GM18511 (cell line): Measurements from ENCODE around the gene WWP2.
A peak's percentile ranks its signal among the peaks of the same experiment; 100 is the strongest.
"Not testable (repeated sequence)": the region's sequence is repeated elsewhere in the genome, so short reads cannot be mapped to it uniquely, and the experiment has no call there.

Experiments used
- ATAC-seq: cut with Tn5 transposase; IDR thresholded peaks from one replicate; pipeline ENCODE4 v1.9.1; 2021; ENCODE audit warnings: mild to moderate bottlenecking, moderate library complexity; ENCODE audit not compliant: unreplicated experiment

The WWP2 gene

DNA sequence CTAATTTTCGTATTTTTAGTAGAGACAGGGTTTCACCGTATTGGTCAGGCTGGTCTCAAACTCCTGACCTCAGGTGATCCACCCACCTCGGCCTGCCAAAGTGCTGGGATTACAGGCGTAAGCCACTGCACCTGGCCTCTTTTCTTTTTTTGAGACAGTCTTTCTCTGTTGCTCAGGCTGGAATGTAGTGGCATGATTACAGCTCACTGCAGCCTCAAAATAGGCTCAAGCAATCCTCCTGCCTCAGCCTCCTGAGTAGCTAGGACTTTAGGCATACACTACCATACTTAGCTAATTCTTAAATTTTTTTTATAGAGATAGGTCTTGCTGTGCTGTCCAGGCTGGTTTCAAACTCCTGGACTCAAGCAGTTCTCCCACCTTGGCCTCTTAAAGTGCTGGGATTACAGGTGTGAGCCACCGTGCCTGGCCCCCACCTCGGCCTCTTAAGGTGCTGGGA lies 29.3 kb downstream of the WWP2 start:
- ATAC-seq: not testable (repeated sequence)

DNA sequence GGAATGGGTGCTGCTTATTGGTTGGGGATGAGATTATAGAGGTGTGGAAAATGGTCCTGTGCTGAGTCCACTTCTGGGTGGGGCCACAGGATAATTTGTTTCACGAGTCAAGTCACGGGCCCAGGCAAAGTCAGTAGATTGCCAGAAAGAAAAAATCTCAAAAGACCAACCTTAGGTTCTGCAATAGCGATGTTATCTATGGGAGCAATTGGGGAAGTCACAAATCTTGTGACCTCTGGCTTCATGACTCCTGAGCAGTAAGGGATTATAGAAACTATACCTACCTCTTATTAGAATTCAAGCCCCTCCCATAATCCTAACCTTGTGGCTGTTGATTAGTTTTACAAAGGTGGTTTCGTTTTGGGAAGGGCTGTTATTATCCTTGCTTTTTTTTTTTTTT lies 31.4 kb downstream of the WWP2 start:
- no peak for ATAC-seq

- no peak for ATAC-seq
Observed at GRCh38 chr16:69794486-69794885, 32.4 kb downstream of the WWP2 start.

DNA sequence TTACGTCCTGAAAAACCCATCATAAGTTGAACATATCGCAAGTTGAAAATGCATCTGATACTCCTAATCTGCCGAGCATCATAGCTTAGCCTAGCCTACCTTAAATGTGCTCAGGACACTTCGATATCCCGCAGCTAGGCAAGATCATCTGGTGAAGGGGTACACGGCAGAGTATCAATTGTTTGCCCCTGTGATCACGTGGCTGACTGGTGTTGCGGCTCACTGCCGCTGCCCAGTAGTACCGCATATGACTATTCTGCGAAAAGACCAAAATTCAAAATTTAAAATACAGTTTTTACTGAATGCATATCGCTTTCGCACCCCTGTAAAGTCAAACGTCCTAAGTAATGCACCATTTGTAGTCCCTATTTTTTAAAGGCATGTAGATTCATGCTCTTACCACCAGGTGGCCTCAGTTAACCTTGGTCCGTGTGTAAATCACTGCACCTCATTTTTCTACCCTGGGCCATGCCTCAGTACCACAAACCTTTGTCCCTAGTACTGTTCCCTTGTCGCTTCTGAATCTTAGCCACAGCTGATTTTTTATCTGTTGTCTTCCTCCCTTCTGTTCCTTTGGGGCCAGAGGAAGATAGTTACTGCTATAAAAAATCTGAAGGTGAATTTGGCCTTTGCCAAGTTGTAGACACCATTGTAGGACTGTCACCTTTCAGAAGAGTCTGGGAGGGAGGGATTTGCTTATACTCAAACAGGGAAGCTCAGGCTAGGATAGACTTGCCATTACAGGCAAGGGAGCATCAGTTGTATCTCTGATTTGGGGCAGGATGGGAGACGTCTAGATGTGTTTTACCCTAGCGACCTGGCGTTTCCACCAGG lies 34.4 kb downstream of the WWP2 start:
- no peak for ATAC-seq

GRCh38 chr16:69798466-69798865 lies 36.3 kb downstream of the WWP2 start:
- no peak for ATAC-seq

DNA sequence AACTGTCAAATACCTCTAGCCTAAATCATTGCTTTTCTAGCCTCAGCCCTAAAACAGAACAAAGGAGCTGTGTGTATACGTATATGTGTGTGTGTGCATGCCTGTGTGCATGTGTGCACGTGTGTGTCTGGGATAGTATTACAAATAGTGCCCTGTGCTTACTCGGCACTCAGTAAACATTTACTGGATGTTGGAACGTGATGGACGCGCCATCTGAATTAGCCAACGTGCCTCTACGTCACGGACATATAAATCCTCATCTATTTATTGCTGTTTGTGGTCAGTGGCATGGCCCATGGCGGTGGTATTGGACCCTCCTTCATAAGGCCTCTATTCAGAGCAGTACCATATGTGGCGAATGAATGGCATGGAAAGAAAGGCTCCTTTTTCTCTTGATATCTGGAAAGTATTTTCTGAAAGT lies 37.5 kb downstream of the WWP2 start:
- no peak for ATAC-seq

- no peak for ATAC-seq
Observed at GRCh38 chr16:69804297-69804696, 42.2 kb downstream of the WWP2 start.

DNA sequence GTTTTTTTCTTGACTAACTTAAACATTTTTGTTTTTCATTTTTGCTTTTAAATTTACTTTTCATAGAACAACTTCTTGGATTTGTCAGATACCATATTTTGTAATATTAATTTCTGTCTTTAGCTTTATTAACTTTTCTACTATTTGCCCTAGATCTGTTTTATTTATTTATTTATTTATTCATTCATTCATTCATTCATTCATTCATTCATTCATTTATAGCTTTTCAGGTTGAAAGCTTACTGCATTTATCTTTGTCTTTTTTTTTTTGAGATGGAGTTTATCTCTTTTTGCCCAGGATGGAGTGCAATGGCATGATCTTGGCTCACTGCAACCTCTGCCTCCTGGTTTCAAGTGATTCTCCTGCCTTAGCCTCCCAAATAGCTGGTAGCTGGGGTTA lies 44.6 kb downstream of the WWP2 start:
- not testable (repeated sequence) for ATAC-seq

DNA sequence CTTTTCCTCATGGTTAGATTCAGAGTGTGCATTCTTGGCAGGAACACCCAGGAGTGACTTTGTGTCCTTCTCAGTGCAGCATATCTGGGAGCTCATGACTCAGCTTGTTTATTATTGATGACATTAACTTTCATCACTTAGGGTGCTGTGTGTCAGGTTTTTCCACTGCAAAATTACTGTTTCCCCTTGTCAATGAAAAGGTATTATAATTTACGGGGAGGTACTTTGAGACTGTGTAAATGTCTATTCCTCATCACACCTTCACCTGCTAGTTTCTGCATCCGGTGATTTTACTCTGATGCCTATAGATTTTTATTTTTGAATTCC lies 50.5 kb downstream of the WWP2 start:
- ATAC-seq: no peak

GRCh38 chr16:69814078-69814477 lies 51.9 kb downstream of the WWP2 start:
- ATAC-seq: no peak

GRCh38 chr16:69814561-69814960 lies 52.4 kb downstream of the WWP2 start:
- ATAC-seq: no peak

- not testable (repeated sequence) for ATAC-seq
Observed at GRCh38 chr16:69815216-69815883, 53.2 kb downstream of the WWP2 start.

- ATAC-seq: no peak
Observed at GRCh38 chr16:69816996-69817395, 54.9 kb downstream of the WWP2 start.

- no peak for ATAC-seq
Observed at GRCh38 chr16:69818891-69819545, 56.9 kb downstream of the WWP2 start.

- ATAC-seq: no peak
Observed at GRCh38 chr16:69820926-69821541, 58.9 kb downstream of the WWP2 start.

GRCh38 chr16:69821844-69822173 lies 59.7 kb downstream of the WWP2 start:
- ATAC-seq: no peak

- no peak for ATAC-seq
Observed at GRCh38 chr16:69822174-69822935, 60.2 kb downstream of the WWP2 start.

DNA sequence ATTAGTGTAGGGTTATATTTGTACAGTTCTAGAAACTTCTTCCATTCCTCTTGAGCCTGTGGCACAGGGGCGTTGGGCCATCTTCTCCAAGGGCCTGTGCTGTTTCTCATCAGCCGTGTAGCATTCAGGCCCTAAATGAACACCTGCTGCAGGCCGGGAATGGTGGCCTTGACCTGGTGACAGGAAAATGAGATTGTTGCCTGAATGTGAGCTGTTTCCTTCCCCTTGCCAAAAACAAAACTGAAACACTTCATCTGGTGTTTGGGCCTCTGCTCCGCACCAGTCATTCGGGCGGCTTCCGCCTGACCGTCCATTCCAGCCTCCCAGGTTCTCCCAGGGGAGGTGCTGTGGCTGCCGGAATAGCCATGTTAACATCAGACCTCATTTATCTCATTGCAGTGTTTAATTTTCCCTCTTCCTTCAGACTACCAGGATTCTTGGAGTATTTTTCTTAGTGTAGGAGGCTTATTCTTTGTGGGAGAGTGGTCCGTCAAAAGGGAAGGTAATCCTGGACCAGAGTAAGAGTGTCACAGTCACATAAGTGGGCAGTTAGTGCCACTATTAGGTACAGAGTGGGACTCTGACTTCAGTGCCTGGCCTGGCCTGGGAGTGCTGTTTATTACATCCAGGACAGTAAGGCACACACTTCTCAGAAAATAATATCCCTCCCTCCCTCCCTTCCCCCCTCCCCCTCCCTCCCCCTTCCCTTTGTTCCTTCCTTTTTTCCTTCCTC lies 61.9 kb downstream of the WWP2 start:
- peak; percentile 75 for ATAC-seq

DNA sequence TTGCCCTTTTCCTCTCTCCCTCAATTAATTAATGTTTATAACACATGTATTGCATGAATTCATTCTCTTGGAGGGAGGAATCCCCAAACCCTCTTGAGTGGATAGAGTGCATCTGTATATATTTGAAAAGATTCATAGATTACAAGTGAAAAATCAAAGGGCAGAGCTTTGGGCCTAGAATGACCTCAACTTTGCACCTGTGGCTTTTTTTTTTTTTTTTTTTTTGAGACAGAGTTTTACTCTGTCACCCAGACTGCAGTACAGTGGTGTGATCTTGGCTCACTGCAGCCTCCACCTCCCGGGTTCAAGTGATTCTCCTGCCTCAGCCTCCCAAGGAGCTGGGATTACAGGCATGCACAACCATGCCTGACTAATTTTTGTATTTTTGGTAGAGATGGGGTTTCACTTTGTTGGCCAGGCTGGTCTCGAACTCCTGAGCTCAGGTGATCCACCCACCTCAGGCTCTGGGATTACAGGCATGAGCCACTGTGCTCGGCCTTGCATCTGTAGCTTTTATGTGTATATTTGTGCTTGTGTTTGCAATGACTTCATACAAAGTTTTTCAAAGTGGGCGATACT lies 62.5 kb downstream of the WWP2 start:
- ATAC-seq: not testable (repeated sequence)

- ATAC-seq: no peak
Observed at GRCh38 chr16:69827524-69827923, 65.4 kb downstream of the WWP2 start.
